NB4 (cell line): ENCODE measurements around the gene TBL2.
"Not testable (repeated sequence)": the region's sequence is repeated elsewhere in the genome, so short reads cannot be mapped to it uniquely, and the experiment has no call there.

Source experiments
- DNase-seq: peaks from one replicate; pipeline ENCODE4 v3.0.0; 2010; ENCODE audit warnings: low read depth
- H3K4me3 ChIP-seq: one replicate; pipeline ENCODE4 v1.5.1; 2011; ENCODE audit warnings: mild to moderate bottlenecking, low read depth, low read length, moderate library complexity
- CTCF ChIP-seq: IDR thresholded peaks from one replicate; pipeline ENCODE4 v1.5.1; 2012; ENCODE audit warnings: low read depth, low read length
- MAX ChIP-seq: IDR thresholded peaks from 2 replicates; pipeline ENCODE4 v1.6.1; 2011; ENCODE audit warnings: low read depth, low read length
- MYC ChIP-seq: IDR thresholded peaks from 2 replicates; pipeline ENCODE4 v1.6.1; 2011; ENCODE audit warnings: low read depth, low read length
- POLR2A ChIP-seq: IDR thresholded peaks from 2 replicates; pipeline ENCODE4 v1.6.1; 2011; ENCODE audit warnings: mild to moderate bottlenecking; ENCODE audit not compliant: insufficient read length; ENCODE audit errors: extremely low read depth

TBL2 gene

GRCh38 chr7:73539709-73540108 lies 38.7 kb downstream of the TBL2 start:
- no peak overlapping the region for H3K4me3 ChIP-seq
- DNase-seq, result no peak
- TF ChIP-seq MAX (no peak), MYC (no peak), CTCF (no peak)

GRCh38 chr7:73538510-73538909 lies 39.9 kb downstream of the TBL2 start:
- DNase-seq, H3K4me3 ChIP-seq: not testable (repeated sequence)

GRCh38 chr7:73537051-73537450 lies 41.3 kb downstream of the TBL2 start:
- DNase-seq, result no peak
- H3K4me3 ChIP-seq, result no peak overlapping the region
- no peak for TF ChIP-seq MYC
- TF ChIP-seq POLR2A, result no peak
- no peak for TF ChIP-seq MAX
- TF ChIP-seq CTCF, result no peak

GRCh38 chr7:73536479-73536878 lies 41.9 kb downstream of the TBL2 start:
- no peak overlapping the region for H3K4me3 ChIP-seq
- DNase-seq, result no peak
- TF ChIP-seq CTCF, result no peak
- no peak for TF ChIP-seq MAX

GRCh38 chr7:73535918-73536317 lies 42.5 kb downstream of the TBL2 start:
- DNase-seq, H3K4me3 ChIP-seq: not testable (repeated sequence)

- no peak for DNase-seq
- no peak for TF ChIP-seq MAX
- TF ChIP-seq MYC, result no peak
- TF ChIP-seq CTCF, result no peak
- no peak overlapping the region for H3K4me3 ChIP-seq
These were observed 44.6 kb downstream of the TBL2 start for GRCh38 chr7:73533742-73534141.

- H3K4me3 ChIP-seq, result no peak overlapping the region
- DNase-seq, result no peak
- TF ChIP-seq POLR2A (no peak), MYC (no peak), MAX (no peak), CTCF (no peak)
These were observed 46.2 kb downstream of the TBL2 start for GRCh38 chr7:73532224-73532623.
